NCI-H1694 treated with DMSO at 0.1 percent for 48 hours (cell line): ENCODE measurements around the gene ALOX12.
A peak's percentile ranks its signal among the peaks of the same experiment; 100 is the strongest.

Source experiments
- DNase-seq: peaks from one replicate; lab custom pipeline; 2025; lab: John Stamatoyannopoulos, UW

Gene ALOX12

DNA sequence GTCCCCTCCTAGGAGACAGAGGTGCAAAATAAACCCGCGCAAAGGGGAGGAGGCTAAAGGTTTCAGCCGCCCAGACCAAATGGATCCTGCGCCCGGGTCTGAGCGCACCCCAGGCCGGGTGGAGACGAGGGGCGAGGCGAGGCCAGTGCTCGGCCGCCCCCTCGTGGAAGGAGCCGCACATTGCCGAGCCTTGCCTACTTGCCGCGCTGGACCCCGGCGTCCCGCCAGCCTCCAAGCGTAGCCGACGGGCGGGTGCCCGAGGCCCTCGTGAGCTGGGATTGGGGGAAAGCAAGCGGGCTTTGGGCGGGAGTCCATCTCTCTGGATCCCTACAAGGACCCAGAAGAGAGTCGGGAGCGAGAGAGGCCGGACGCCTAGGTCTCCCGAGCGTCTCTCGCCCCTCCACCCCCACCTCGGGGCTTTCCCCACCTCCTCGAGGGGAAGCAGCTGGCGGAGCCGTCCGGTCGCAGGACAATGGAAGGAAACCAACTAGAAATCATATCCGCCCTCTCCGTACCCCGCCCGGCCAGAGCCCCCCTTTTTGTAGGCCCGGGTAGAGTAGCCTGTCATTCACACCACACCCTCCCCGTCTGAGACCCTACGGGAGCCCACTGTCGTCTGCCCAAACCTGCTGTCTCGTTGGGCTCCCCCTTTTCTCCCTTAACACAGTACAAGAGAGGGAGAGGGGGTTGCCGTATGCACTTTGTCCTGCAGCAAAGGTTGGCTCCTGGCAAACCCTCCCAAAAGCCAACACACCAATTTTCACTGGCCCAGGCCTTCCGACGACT, 26.3 kb downstream of the ALOX12 start:
- DNase-seq: peak; percentile 47

DNA sequence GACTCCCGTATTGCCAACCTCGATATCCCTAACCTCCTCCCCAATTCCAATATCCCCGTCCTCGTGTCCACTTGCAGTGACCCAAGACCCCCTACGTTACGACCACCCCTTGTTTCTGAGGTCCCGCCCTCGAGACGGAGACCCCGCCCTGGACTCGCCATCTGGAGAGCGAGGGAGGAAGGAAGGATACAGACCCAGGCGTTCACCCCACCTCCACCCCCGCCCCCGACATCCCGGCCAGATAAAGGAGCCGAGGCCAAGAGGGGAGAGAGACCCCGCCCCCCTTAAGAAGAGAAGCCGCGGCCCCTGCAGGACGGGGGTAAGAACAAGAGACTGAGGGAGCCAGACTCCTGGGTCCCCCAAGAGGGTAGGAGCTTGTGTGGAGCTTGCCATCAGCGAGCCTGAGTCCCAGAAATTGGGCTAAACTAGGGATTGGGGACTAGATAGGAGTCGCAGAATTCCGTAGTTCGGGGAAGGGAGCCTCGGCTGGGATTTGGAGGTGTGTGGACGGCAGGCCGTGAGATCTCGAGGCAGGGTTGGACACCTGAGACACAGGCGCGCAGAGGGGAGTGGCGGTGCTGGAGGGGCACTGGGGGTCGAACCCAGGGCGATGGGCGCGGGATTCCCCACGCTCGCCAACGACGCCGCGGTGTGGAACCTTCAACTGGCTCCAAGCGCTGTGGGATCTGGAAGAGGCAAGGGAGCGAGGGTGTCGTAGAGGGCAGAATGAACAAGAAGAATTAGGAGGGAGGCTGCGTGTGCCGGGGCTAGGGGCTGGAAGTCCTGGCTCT, 27.1 kb downstream of the ALOX12 start, which contains the start of gene BCL6B:
BCL6B (plus strand) TSS at position 270 of the 791 bp plus-strand sequence. CDS start 622 bp downstream, outside the sequence.
- DNase-seq: no peak

DNA sequence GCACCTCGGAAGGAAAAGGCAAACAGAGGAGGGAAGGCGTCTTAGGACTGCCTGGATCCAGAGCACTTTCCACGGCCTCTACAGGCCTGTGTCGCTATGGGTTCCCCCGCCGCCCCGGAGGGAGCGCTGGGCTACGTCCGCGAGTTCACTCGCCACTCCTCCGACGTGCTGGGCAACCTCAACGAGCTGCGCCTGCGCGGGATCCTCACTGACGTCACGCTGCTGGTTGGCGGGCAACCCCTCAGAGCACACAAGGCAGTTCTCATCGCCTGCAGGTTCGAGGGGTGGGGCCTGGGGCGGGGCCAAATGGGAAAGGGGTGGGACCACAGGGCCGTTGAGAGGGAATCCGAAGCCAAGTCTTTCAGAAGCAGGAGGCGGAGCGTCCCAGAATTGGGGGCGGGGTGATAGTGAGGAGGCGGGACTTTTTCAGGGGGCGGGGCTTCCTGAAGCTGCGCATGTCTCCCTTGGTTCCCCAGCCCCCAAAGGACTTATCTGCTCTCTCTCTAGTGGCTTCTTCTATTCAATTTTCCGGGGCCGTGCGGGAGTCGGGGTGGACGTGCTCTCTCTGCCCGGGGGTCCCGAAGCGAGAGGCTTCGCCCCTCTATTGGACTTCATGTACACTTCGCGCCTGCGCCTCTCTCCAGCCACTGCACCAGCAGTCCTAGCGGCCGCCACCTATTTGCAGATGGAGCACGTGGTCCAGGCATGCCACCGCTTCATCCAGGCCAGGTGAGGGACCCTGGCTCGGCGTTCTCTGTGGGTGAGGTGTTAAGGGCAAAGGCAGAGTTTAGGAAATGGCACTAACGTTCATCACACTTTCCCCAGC, 27.9 kb downstream of the ALOX12 start:
- DNase-seq: no peak

- DNase-seq: no peak
Observed at GRCh38 chr17:7024402-7024785, 28.5 kb downstream of the ALOX12 start.

DNA sequence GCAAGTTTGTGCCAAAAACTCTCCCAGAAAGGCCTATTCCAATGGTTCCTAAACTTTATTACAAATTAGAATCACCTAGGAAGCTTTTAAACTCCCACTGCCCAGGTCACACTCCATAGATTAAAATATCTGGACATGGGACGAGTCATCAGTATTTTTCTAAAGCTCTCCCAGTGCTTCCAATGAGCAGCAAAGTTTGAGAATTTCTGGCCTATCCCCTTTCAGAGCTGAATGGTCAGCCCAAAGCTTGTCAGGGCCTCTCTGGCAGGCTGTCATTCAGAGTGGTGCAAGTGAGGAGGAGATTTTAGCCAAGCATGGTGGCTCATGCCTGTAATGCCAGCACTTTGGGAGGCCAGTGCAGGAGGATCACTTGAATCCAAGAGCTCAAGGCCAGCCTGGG, 29.4 kb downstream of the ALOX12 start:
- no peak for DNase-seq

GRCh38 chr17:7026471-7027115, 30.7 kb downstream of the ALOX12 start:
- no peak for DNase-seq

- no peak for DNase-seq
Observed at GRCh38 chr17:7027335-7027734, 31.5 kb downstream of the ALOX12 start.

GRCh38 chr17:7029096-7029495, 33.2 kb downstream of the ALOX12 start:
- DNase-seq: no peak

DNA sequence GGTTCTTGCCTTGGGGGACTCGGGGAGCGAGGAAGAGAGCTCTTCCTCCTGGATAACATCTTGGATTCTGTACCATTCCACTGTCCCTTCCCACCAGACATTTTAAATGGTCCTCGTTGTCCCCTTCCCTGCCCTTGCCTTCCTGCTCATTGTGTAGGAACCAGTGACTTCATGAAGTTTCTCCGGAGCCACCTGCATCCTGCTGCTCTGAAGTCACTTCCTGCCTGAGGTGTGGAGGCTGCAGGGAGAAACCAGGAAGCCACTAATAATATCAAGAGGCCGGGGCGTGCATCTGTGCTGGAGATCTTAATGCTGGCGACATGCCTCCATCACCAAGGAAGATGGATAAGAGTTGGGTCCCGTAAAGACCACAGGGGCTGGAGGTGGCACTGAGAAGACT, 33.8 kb downstream of the ALOX12 start:
- no peak for DNase-seq

- no peak for DNase-seq
Observed at GRCh38 chr17:7034955-7035590, 39.2 kb downstream of the ALOX12 start.

- peak; percentile 96 for DNase-seq
Observed at GRCh38 chr17:7035591-7036368, 39.9 kb downstream of the ALOX12 start, which contains the start of gene SLC16A13. TSS of gene SLC16A13 (plus strand) at chr17:7036015. CDS start at chr17:7036383, 368 bp downstream.

DNA sequence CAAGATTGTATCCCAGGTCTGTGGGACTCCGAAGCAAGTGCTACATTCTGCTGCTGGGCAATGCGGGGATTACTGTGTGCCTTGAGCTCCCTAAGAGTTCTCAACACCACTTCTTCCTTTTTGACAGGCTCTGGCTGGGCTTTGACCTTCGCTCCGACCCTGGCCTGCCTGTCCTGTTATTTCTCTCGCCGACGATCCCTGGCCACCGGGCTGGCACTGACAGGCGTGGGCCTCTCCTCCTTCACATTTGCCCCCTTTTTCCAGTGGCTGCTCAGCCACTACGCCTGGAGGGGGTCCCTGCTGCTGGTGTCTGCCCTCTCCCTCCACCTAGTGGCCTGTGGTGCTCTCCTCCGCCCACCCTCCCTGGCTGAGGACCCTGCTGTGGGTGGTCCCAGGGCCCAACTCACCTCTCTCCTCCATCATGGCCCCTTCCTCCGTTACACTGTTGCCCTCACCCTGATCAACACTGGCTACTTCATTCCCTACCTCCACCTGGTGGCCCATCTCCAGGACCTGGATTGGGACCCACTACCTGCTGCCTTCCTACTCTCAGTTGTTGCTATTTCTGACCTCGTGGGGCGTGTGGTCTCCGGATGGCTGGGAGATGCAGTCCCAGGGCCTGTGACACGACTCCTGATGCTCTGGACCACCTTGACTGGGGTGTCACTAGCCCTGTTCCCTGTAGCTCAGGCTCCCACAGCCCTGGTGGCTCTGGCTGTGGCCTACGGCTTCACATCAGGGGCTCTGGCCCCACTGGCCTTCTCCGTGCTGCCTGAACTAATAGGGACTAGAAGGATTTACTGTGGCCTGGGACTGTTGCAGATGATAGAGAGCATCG, 42.4 kb downstream of the ALOX12 start:
- DNase-seq: no peak

- DNase-seq: no peak
Observed at GRCh38 chr17:7039832-7040231, 44.0 kb downstream of the ALOX12 start.

GRCh38 chr17:7041607-7042500, 46.0 kb downstream of the ALOX12 start:
- no peak for DNase-seq

- DNase-seq: no peak
Observed at GRCh38 chr17:7042501-7043181, 46.8 kb downstream of the ALOX12 start.

- no peak for DNase-seq
Observed at GRCh38 chr17:7043182-7043496, 47.3 kb downstream of the ALOX12 start.

- DNase-seq: peak; percentile 11
Observed at GRCh38 chr17:7043497-7044198, 47.8 kb downstream of the ALOX12 start, which contains the start of gene SLC16A11. TSS of gene SLC16A11 (minus strand) at chr17:7044092. CDS start at chr17:7043513, 579 bp downstream.
